ENCODE results near the gene SORL1. TPM values are rescaled to one million over a fixed set of nuclear protein-coding genes. Genes with fewer than 3 reads are reported as not detected.

Gene SORL1
- total and polyA plus RNA-seq, 2 of the 13 experiments (the other 11 are each of a cell fraction or from before 2014, with no cell fraction given), result 21.3 to 148 TPM

GRCh38 chr11:121474680-121475079 is 22.6 kb downstream of the SORL1 start:
- Histone ChIP-seq H3K4me2 (ENCODE audit: low read depth, low read length) (no peak overlapping the region), H3K27ac (ENCODE audit: extremely low read length, insufficient read depth, low read length) (no peak overlapping the region), H3K4me1 (ENCODE audit: insufficient read depth, low read length) (peaks cover 42% of the 10 kb centered on the region), H3K9ac (ENCODE audit: insufficient read depth, low read depth, low read length) (no peak overlapping the region), H3K79me2 (ENCODE audit: insufficient read depth, low read length) (peaks cover 29% of the 10 kb centered on the region), H3K4me3 (replicated peaks in 1 of 3; ENCODE audit: insufficient read depth in 1 of 3, low read depth in 2 of 3, low read length in 3 of 3) (no peak overlapping the region), H3K27me3 (ENCODE audit: control insufficient read depth in 1 of 2, insufficient read depth in 2 of 2, low read length in 2 of 2) (no peaks in the 10 kb centered on the region), H4K20me1 (ENCODE audit: insufficient read depth, low read length) (peaks cover 40% of the 10 kb centered on the region; the same call in 1 of the 2 replicates), H2AFZ (ENCODE audit: low read length) (no peak overlapping the region), H3K36me3 (replicated peaks in 1 of 2; ENCODE audit: control insufficient read depth in 1 of 2, insufficient read depth in 2 of 2, low read length in 2 of 2) (peaks cover 38 to 64% of the 10 kb centered on the region in 2 experiments), H3K9me3 (ENCODE audit: low read length) (no peaks in the 10 kb centered on the region)
- DNase-seq (ENCODE audit: low spot score) (no peak), FAIRE-seq (no peak), ATAC-seq (no peak)
- 97% methylated on average over 7 of the region's 7 CpGs for WGBS (ENCODE audit: low lambda C conversion rate)
- TF ChIP-seq ZNF326 (CRISPR knock-in tag; IDR thresholded peaks at IDR 0.05; ENCODE audit: borderline replicate concordance) (no peak), KLF15 (CRISPR knock-in tag; IDR thresholded peaks at IDR 0.05; ENCODE audit: borderline replicate concordance) (no peak), PREB (CRISPR knock-in tag; IDR thresholded peaks at IDR 0.05) (no peak), MNT (IDR thresholded peaks at IDR 0.05) (no peak), NFIB (CRISPR knock-in tag; IDR thresholded peaks at IDR 0.05; ENCODE audit: borderline replicate concordance) (no peak)
- no TSS peak for BruUV-seq (replicated peaks)
- in situ Hi-C loops (cut with HindIII; ENCODE audit: extremely low pct_ligation_motif_present, low pct_unique_long_range_greater_than_20kb) (no loop called here), intact Hi-C loops (cut with micrococcal nuclease; ENCODE audit: unreplicated experiment) (no loop called here)
- POLR2A ChIA-PET, result interaction anchor here (1.8 kb wide), 1 partner anchor 15 kb away, joined by 11 read pairs; no protein-coding TSS in a partner anchor
- CTCF ChIA-PET (ENCODE audit: low intra/inter-chr PET ratio, low total read pairs), result no interaction called here

All from HepG2 (cell line).